GM19455 (cell line): ENCODE results near the gene SNAI1.

Experiments
- ATAC-seq: cut with Tn5 transposase; IDR thresholded peaks from one replicate; pipeline ENCODE4 v1.9.1; 2021; ENCODE audit not compliant: unreplicated experiment

Gene SNAI1

GRCh38 chr20:50032955-50033666, 50.3 kb downstream of the SNAI1 start:
- ATAC-seq, result no peak

- ATAC-seq, result no peak
Observed at GRCh38 chr20:50034567-50035180, 51.9 kb downstream of the SNAI1 start.

GRCh38 chr20:50036703-50037102, 53.9 kb downstream of the SNAI1 start:
- ATAC-seq, result no peak

GRCh38 chr20:50037123-50037522, 54.3 kb downstream of the SNAI1 start:
- no peak for ATAC-seq

- ATAC-seq, result no peak
Observed at GRCh38 chr20:50037575-50037974, 54.8 kb downstream of the SNAI1 start.

- ATAC-seq, result no peak
Observed at GRCh38 chr20:50038169-50038568, 55.4 kb downstream of the SNAI1 start.
